SU-DHL-6 (cell line): ENCODE measurements around the gene PRPF6.

Experiments used
- CTCF ChIP-seq: fragments of 200-600 bp; sonication (generic); IDR thresholded peaks from one replicate; pipeline ENCODE4 v1.5.1; 2017; ENCODE audit warnings: antibody characterized with exemption, mild to moderate bottlenecking, low read length, moderate library complexity; ENCODE audit not compliant: insufficient read depth, poor library complexity, severe bottlenecking
- EZH2phosphoT487 ChIP-seq: fragments of 200-600 bp; sonication (generic), shearing (Covaris generic); conservative IDR thresholded peaks from 2 replicates; pipeline ENCODE4 v1.6.1; 2018; ENCODE audit warnings: mild to moderate bottlenecking, antibody characterized with exemption, low read length, moderate library complexity, mixed read lengths

GRCh38 chr20:63945921-63946920, 34.7 kb upstream of the PRPF6 start:
- no peak for TF ChIP-seq CTCF
- no peak for TF ChIP-seq EZH2phosphoT487
